GM21360 (cell line): ENCODE measurements around the gene CARD10.
"Not testable (repeated sequence)": the region's sequence is repeated elsewhere in the genome, so short reads cannot be mapped to it uniquely, and the experiment has no call there.

Experiments used
- ATAC-seq: cut with Tn5 transposase; IDR thresholded peaks from one replicate; pipeline ENCODE4 v1.9.1; 2021; ENCODE audit warnings: mild to moderate bottlenecking, moderate library complexity; ENCODE audit not compliant: unreplicated experiment

Gene CARD10

GRCh38 chr22:37529652-37530345 lies 10.6 kb upstream of the CARD10 start:
- no peak for ATAC-seq

DNA sequence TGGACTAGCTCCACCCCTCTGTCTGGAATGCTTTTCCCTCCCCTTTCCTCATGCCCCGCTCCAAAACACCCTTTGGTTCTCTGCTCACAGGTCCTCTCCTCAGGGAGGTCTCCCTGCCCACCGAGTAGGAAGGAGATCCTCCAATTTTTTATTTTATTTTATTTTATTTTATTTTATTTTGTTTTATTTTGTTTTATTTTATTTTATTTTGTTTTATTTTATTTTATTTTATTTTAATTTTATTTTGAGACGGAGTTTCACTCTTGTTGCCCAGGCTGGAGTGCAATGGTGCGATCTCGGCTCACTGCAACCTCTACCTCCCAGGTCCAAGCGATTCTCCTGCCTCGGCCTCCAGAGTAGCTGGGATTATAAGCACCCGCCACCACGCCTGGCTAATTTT lies 8.7 kb upstream of the CARD10 start:
- not testable (repeated sequence) for ATAC-seq

GRCh38 chr22:37527081-37527752 lies 8.0 kb upstream of the CARD10 start:
- not testable (repeated sequence) for ATAC-seq

DNA sequence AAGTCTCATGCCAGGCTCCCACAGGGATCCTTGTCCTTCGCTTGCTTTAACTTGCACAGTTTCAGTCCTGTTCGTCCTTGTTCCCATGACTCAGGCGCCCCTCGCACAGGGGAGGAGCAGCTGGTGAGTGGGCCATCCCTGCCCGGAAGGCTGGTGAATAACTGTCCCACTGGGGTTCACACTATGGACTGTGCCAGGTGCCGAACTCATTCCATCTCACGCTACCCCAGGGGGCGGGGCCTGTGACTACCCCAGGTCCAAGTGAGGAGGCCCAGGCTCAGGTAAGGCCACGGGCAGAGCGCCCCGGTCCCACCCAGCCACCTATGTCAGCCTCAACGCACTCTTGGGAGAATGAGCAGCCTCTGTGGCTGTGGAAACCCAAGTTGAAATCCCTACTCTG lies 7.2 kb upstream of the CARD10 start:
- no peak for ATAC-seq

DNA sequence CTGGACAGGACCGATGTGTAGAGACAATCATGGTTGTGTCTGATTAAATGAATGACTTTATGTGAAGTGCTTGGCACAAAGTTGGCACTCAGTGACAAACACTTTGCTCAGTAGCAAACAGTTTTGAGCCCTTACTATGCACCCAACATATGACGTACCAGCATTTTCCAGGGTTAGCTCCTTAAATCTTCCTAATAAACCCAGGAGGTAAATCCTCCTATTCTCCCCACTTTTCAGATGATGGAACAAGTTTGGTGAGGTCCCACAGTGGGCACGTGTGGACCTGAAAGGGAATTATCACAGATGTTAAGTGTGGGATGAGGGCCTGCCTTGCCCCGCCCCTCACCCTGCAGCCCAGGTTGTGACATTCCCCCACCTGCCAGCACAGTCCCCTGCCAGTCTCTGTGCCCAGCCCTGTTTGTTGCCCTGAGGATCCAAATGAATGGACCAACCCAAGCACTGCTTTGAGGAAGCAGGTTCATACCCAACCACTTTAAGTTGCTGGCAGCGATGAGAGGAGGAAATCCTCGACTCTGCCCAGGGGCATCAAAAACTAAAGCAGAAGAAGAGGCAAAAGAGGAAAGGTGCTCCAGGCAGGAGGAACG lies 6.6 kb upstream of the CARD10 start:
- no peak for ATAC-seq

DNA sequence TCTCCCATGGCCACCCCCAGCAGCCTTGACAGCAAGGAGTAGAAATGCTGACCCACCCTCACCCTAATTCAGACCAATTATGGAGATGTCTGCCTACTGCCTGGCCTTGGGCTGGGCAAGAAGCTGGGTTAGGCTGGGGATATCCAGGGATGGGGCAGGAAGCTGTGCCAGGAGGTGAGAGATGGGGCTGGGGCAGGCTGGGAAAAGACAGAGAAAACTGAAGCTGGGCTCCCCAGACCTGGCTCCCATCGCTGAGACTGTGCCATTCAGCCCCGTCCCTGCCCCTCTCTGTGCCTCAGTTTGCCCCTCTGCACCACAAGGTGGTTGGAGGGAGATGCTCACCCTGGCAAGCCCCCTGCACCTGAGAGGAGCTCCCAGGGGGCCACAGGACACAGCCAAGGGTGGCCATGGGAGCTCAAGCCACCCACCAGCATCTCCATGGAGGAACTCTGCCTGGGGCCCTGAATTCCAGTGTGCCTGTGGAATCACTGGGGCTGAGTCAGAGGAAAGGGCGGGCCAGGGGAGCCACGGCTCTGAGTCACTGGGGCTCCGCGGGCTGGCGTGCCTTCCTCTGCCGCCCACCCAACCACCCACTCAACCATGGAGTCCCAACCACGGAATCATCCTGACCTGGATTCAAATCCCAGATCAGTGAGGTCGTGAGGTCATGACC lies 6.0 kb upstream of the CARD10 start:
- ATAC-seq: no peak

GRCh38 chr22:37522482-37522881 lies 3.3 kb upstream of the CARD10 start:
- no peak for ATAC-seq

DNA sequence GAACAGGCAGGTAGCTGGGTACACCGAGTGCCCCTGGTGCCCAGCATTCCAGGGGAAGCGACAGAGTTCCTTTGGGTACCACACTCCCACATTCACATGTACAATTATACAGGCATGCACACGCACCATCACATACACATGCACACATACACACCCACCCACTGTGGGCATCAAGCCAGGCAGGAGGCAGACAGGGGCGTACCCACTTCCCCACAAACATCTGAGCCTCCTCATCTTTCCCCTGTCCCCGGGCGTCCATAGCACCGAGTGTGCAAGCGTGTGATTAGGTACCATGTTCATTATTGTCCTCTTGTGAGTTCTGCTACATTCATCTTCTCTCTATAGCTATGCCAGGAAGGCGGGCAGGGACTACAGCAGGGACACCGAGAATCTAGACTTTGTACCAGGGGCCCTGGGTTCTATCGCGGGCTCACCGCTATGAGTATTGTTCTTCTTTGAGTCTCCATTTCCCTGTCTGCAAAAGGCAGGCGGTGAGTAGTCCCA lies 2.1 kb upstream of the CARD10 start:
- no peak for ATAC-seq

GRCh38 chr22:37520776-37521191 lies 1.6 kb upstream of the CARD10 start:
- ATAC-seq: no peak

- no peak for ATAC-seq
Measured at GRCh38 chr22:37518509-37519267, 527 bp downstream of the CARD10 start.

- ATAC-seq: no peak
Measured at GRCh38 chr22:37517826-37518450, 1.3 kb downstream of the CARD10 start.

DNA sequence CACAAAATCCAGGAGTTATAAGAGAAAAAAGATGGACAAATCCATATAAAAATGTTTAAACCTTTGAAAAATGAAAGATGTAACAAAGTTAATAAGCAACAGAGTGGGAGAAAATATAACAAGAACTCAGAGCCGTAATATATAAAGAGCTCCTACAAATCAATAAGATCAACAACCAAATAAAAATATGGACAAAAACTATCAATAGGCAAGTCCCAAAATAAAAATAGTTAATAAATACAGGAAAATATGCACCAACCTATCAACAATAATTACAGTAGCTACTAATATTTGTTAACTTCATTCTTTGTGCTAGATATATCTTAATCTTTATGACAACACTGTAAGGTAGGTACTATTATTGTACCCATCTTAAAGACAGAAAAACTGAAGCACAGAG lies 2.8 kb downstream of the CARD10 start:
- no peak for ATAC-seq

DNA sequence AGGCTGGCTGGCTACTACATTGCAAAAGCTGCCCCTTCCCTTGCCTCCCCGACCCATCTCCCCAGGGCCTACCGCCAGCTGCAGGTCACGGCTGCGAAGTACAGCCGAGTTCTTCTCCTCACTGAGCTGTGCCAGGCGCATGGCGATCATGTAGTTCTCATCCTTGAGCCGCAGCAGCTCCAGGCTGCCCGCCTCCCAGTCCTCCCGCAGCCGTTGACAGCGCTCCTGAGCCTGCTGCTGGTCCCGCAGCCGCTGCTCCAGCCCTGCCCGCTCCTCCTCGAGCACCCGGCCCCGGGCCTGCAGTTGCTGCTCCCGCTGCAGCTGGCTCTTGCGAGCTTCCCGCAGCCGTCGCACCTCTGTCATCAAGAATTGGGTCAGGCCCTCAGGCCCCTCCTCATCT lies 3.3 kb downstream of the CARD10 start:
- ATAC-seq: no peak

DNA sequence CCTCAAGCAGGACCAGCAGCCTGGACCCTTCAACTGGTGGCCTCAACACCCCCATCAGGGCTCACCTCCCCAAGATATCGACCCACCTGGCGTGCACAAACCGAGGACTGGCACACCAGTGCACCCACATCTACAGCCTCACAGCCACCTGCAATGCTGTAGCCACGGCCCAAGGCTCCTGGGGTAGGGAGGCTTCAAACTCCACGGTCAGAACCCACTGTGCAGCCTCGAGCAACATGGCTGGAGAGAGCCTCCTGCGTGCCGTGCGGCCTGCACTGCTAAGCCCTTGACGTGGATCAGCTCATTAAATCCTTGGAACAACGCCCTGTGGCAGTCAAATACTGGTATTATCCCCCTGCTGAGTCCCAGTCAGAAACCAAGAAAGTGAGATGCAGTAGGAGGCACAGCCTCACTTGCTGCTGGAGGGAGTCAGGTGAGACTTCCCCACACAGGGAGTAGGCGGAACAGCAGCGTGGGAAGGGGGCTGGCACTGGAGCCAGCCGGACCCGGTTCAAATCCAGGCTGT lies 4.6 kb downstream of the CARD10 start:
- no peak for ATAC-seq

GRCh38 chr22:37511395-37512104 lies 7.7 kb downstream of the CARD10 start:
- no peak for ATAC-seq

DNA sequence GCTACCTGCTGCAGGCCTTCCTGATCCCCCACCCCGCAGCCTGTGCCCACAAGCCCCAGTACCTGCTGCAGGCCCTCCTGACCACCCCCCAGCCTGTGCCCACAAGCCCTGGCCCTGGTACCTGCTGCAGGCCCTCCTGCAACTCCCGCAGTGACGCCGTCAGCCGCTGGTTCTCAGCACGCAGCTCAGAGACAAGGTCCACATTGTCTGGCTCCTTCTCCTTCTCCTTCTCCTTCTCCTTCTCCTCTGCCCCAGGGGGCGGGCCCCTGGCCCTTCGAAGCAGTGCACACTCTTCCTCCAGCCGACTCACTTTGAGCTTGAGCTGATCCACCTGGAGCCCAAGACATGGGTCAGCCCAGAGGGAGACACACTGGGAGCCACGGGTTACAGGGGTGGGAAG lies 9.1 kb downstream of the CARD10 start:
- no peak for ATAC-seq

- no peak for ATAC-seq
Measured at GRCh38 chr22:37509059-37509860, 10.0 kb downstream of the CARD10 start.

- no peak for ATAC-seq
Measured at GRCh38 chr22:37508431-37508992, 10.7 kb downstream of the CARD10 start.
